ENCODE measurements around the gene ZNF665.

- TF ChIP-seq CTCF (IDR thresholded peaks at IDR 0.05; ENCODE audit: borderline replicate concordance, extremely low read depth, low read length, poor library complexity, severe bottlenecking) (no peak), EZH2 (IDR thresholded peaks at IDR 0.05; ENCODE audit: borderline replicate concordance, low read depth, low read length, severe bottlenecking) (no peak)
Observed at GRCh38 chr19:53193535-53194222, 521 bp upstream of the ZNF665 start.

All from DND-41 (cell line).